Measurements from ENCODE around the gene GALNTL6.

The GALNTL6 gene

DNA sequence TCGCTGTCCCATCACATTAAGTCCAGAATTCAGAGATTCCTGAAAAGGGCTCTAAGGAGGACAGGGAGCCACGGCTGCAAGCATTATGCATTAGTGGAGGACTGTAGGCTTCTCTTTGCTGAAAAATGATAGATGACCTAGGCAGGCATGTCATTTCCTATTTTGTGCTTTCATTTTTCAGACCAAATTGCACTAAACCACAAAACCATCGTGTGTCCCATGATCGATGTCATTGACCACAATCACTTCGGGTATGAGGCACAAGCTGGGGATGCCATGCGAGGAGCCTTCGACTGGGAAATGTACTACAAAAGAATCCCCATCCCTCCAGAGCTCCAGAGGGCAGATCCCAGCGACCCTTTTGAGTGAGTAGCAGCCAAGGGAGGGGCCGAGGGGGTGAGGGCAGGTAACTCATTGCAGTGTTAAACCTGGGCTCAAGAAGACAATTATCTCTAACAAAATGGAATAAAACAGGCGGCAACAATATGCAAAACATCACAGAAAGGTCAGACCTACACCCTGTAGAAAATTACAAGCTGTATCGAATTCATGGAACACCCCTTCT is 1000.2 kb downstream of the GALNTL6 start:
- TF ChIP-seq POLR2A (IDR thresholded peaks at IDR 0.05; ENCODE audit: low read depth, low read length): no peak
- no peak for FAIRE-seq
- no peak for DNase-seq (ENCODE audit: insufficient read length, low spot score)

DNA sequence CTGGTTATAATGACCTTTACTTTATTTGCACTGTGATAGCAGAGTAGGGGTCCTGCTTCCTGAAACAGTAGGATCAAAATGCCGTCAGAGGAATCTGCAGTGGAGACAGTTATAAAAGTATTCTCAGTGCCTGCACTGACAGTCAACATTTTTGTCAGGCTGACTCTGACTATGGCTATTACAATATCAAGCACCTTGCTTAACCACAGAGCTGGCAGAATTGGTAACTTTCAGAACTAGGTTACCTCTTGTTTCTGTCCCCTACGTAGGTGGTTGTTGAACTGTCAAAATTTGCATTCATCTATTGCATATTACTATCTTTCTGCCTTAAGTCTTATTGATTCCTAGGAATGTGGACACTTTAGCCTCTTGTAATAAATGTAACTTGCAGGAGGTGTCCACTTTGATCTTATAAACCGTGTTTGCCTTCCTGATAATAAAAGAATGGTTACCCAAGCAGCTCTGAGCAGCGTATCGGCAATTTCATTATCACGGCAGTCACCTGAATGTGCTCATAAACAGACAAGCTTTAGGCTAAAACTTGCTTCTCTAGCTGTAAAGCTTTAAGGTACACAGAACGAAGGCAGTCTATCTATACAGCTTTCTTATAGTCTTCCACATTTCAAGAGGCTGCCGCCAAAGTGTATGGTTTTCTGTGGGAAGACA is 1002.4 kb downstream of the GALNTL6 start:
- DNase-seq (ENCODE audit: insufficient read length, low spot score) (no peak), FAIRE-seq (no peak)
- no peak for TF ChIP-seq POLR2A (IDR thresholded peaks at IDR 0.05; ENCODE audit: low read depth, low read length)

DNA sequence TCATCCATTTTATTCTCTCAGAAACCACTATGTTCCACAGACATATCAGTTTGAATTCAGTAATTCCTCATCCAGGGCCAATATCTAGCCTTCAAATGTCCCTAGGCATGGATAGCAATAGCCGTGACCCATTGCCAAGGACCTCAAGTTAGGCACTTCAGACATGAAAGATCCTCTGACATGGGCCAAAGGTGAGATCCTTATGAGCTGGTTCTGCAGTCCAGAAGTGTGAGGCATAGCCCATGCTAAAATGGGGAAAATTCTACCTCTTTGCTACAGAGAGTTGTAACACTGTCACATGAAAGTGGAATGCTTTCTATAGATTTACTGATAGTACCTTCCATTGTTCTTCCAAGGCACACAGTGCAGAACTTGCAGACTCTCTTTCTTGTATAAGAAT is 1005.7 kb downstream of the GALNTL6 start:
- no peak for TF ChIP-seq POLR2A (IDR thresholded peaks at IDR 0.05; ENCODE audit: low read depth, low read length)
- FAIRE-seq: no peak
- no peak for DNase-seq (ENCODE audit: insufficient read length, low spot score)

GRCh38 chr4:172819353-172819752 is 1006.1 kb downstream of the GALNTL6 start:
- no peak for TF ChIP-seq POLR2A (IDR thresholded peaks at IDR 0.05; ENCODE audit: low read depth, low read length)
- FAIRE-seq (no peak), DNase-seq (ENCODE audit: insufficient read length, low spot score) (no peak)

- DNase-seq (ENCODE audit: insufficient read length, low spot score): no peak
- TF ChIP-seq POLR2A (IDR thresholded peaks at IDR 0.05; ENCODE audit: low read depth, low read length): no peak
- FAIRE-seq: no peak
Observed at GRCh38 chr4:172822331-172822730, 1009.1 kb downstream of the GALNTL6 start.

- no peak for TF ChIP-seq POLR2A (IDR thresholded peaks at IDR 0.05; ENCODE audit: low read depth, low read length)
- no peak for DNase-seq (ENCODE audit: insufficient read length, low spot score)
- no peak for FAIRE-seq
Observed at GRCh38 chr4:172826346-172826745, 1013.1 kb downstream of the GALNTL6 start.

GRCh38 chr4:172826861-172827260 is 1013.7 kb downstream of the GALNTL6 start:
- no peak for DNase-seq (ENCODE audit: insufficient read length, low spot score)
- no peak for FAIRE-seq
- TF ChIP-seq POLR2A (IDR thresholded peaks at IDR 0.05; ENCODE audit: low read depth, low read length): no peak

- no peak for FAIRE-seq
- DNase-seq (ENCODE audit: insufficient read length, low spot score): no peak
- no peak for TF ChIP-seq POLR2A (IDR thresholded peaks at IDR 0.05; ENCODE audit: low read depth, low read length)
Observed at GRCh38 chr4:172830295-172830764, 1017.1 kb downstream of the GALNTL6 start.

DNA sequence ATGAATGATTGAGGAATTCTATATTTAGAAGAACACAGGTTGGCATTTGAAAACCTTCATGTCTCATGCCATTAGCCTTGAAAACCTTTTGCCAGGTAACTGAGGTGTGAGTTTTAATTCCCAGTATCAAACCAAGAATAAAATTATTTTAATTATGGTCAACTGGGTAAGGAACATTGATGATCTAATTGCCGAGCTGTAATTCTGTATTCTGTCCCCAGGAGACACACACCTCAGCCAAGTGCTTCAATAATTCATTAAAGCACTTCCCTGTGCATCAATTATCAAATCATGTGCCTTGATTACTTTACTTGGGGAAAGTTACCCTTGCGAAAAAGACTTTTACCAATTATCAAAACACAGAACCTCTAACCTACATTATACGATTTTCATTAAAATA is 1023.5 kb downstream of the GALNTL6 start:
- no peak for TF ChIP-seq POLR2A (IDR thresholded peaks at IDR 0.05; ENCODE audit: low read depth, low read length)
- FAIRE-seq (no peak), DNase-seq (ENCODE audit: insufficient read length, low spot score) (no peak)

- FAIRE-seq: no peak
- no peak for TF ChIP-seq POLR2A (IDR thresholded peaks at IDR 0.05; ENCODE audit: low read depth, low read length)
- DNase-seq (ENCODE audit: insufficient read length, low spot score): no peak
Observed at GRCh38 chr4:172838111-172838510, 1024.9 kb downstream of the GALNTL6 start.

- FAIRE-seq: no peak
- DNase-seq (ENCODE audit: insufficient read length, low spot score): no peak
- no peak for TF ChIP-seq POLR2A (IDR thresholded peaks at IDR 0.05; ENCODE audit: low read depth, low read length)
Observed at GRCh38 chr4:172838943-172839342, 1025.7 kb downstream of the GALNTL6 start.

- DNase-seq (ENCODE audit: insufficient read length, low spot score) (no peak), FAIRE-seq (no peak)
- TF ChIP-seq POLR2A (IDR thresholded peaks at IDR 0.05; ENCODE audit: low read depth, low read length): no peak
Observed at GRCh38 chr4:172842779-172843178, 1029.6 kb downstream of the GALNTL6 start.

- no peak for FAIRE-seq
Observed at GRCh38 chr4:172843192-172843591, 1030.0 kb downstream of the GALNTL6 start.

DNA sequence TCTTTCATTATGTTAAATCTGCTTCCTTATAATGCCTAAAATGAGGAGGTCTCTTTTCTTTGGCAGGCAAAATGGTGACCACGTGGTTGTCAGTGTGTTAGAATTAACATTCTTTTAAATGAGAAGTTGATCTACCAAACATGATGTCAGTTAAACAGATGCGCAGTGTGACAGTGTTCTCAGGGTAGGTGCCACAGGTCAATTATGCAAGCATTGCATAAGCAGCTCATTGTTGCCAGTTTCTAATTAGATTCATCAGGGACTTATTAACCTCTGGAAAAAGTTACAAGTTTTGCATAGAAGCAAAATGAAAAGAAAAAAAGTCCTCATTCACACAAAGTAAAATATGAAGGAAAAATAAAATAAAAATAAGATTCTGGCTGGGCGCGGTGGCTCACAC is 1031.4 kb downstream of the GALNTL6 start:
- FAIRE-seq: no peak
- TF ChIP-seq POLR2A (IDR thresholded peaks at IDR 0.05; ENCODE audit: low read depth, low read length): no peak

More at GRCh38 chr4:172843192-172843591, 1030.0 kb downstream of the GALNTL6 start:
- no peak for TF ChIP-seq POLR2A (IDR thresholded peaks at IDR 0.05; ENCODE audit: low read depth, low read length)
- no peak for DNase-seq (ENCODE audit: insufficient read length, low spot score)

DNA sequence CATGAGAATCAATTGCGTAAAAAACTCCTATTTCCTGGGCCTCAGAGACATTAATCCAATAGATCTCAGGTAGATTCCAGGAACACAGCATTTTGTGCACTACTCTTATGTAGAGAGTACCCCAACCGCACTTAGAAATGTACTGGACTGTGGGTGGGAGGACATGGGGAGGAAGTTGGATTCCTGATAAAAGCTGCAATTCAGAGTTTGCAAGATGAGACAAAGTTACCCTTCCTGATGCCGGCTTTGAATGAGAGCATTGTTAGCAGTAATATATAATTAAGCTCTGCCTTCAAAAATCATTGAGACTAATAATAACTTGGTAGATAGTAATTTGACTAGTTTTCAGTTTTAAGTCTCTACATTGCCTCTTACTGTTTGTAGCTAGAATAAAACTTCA is 1032.1 kb downstream of the GALNTL6 start:
- DNase-seq (ENCODE audit: insufficient read length, low spot score) (no peak), FAIRE-seq (no peak)
- TF ChIP-seq POLR2A (IDR thresholded peaks at IDR 0.05; ENCODE audit: low read depth, low read length): no peak

More for the DNA sequence above, 1031.4 kb downstream of the GALNTL6 start:
- DNase-seq (ENCODE audit: insufficient read length, low spot score): no peak

All from H54 (cell line).